Neural progenitor cell (in vitro differentiated cells): Measurements from ENCODE around the gene NPHP4. TPM values are rescaled to one million over a fixed set of nuclear protein-coding genes. Genes with fewer than 3 reads are reported as not detected.

Experiments used
- DNase-seq: peaks from one replicate; pipeline ENCODE4 v3.0.0-alpha.2; 2016; ENCODE audit warnings: low spot score
- H2AFZ ChIP-seq: fragments of 200-600 bp; sonication (generic); replicated peaks from 2 replicates; pipeline ENCODE4 v1.6.1; 2016; ENCODE audit warnings: antibody characterized with exemption
- H3F3A ChIP-seq: fragments of 200-600 bp; sonication (generic); 2 replicates; pipeline ENCODE4 v1.6.1; 2016; ENCODE audit warnings: antibody characterized with exemption, low read depth
- H3K27ac ChIP-seq: fragments of 200-600 bp; sonication (generic); 2 replicates; pipeline ENCODE4 v1.5.1; 2016; ENCODE audit warnings: mild to moderate bottlenecking
- H3K27me3 ChIP-seq: fragments of 200-600 bp; sonication (generic); 2 replicates; pipeline ENCODE4 v1.6.1; 2016; ENCODE audit warnings: mild to moderate bottlenecking, moderate library complexity
- H3K36me3 ChIP-seq: fragments of 200-600 bp; sonication (generic); 2 replicates; pipeline ENCODE4 v1.5.1; 2016
- H3K4me1 ChIP-seq: fragments of 200-600 bp; sonication (generic); 2 replicates; pipeline ENCODE4 v1.6.1; 2016; ENCODE audit warnings: mixed run types
- H3K4me2 ChIP-seq: fragments of 200-600 bp; sonication (generic); 2 replicates; pipeline ENCODE4 v1.6.1; 2016
- H3K4me3 ChIP-seq: fragments of 200-600 bp; sonication (generic); 2 replicates; pipeline ENCODE4 v1.5.1; 2016
- H3K79me2 ChIP-seq: fragments of 200-600 bp; sonication (generic); 2 replicates; pipeline ENCODE4 v1.6.1; 2016; ENCODE audit warnings: low read depth
- H3K9ac ChIP-seq: fragments of 200-600 bp; sonication (generic); 2 replicates; pipeline ENCODE4 v1.6.1; 2016
- H3K9me3 ChIP-seq: fragments of 200-600 bp; sonication (generic); 2 replicates; pipeline ENCODE4 v1.5.1; 2016; ENCODE audit warnings: low read depth
- H4K20me1 ChIP-seq: fragments of 200-600 bp; sonication (generic); 2 replicates; pipeline ENCODE4 v1.6.1; 2016; ENCODE audit warnings: low read depth
- H3K27ac Mint-ChIP-seq: 3 replicates; pipeline ENCODE4 v1.8.0; 2021; ENCODE audit warnings: mixed read lengths
- H3K27me3 Mint-ChIP-seq: 2 replicates; pipeline ENCODE4 v1.8.0; 2022; ENCODE audit warnings: low read depth, mild to moderate bottlenecking, inconsistent platforms, moderate library complexity, mixed read lengths; ENCODE audit not compliant: insufficient read depth
- H3K36me3 Mint-ChIP-seq: 3 replicates; pipeline ENCODE4 v1.8.0; 2021; ENCODE audit warnings: mixed read lengths
- H3K4me1 Mint-ChIP-seq: 3 replicates; pipeline ENCODE4 v1.8.0; 2021; ENCODE audit warnings: mixed read lengths
- H3K4me3 Mint-ChIP-seq: 3 replicates; pipeline ENCODE4 v1.8.0; 2021; ENCODE audit warnings: mild to moderate bottlenecking, moderate library complexity, mixed read lengths
- H3K9me3 Mint-ChIP-seq: 3 replicates; pipeline ENCODE4 v1.8.0; 2020; ENCODE audit warnings: mixed read lengths
- EZH2 ChIP-seq: fragments of 200-600 bp; sonication (generic); IDR thresholded peaks from 2 replicates; pipeline ENCODE4 v1.6.1; 2017; ENCODE audit warnings: antibody characterized with exemption, mild to moderate bottlenecking, moderate library complexity
- EZH2phosphoT487 ChIP-seq: fragments of 200-600 bp; sonication (generic); IDR thresholded peaks from 2 replicates; pipeline ENCODE4 v1.6.1; 2017; ENCODE audit warnings: antibody characterized with exemption
- total RNA-seq: library from RNA; depleted of rRNA; stranded (reverse); fragments of >200 nt; gene quantifications from 2 replicates; pipeline ENCODE4 v1.2.3, GENCODE V29; 2015; ENCODE audit warnings: low replicate concordance
- TF ChIP-seq, protein P1 (sequence below): fragments of 200-600 bp; sonication (generic); IDR thresholded peaks from 2 replicates; pipeline ENCODE4 v1.5.1; 2017; ENCODE audit warnings: antibody characterized with exemption, mild to moderate bottlenecking

The NPHP4 gene
- total RNA-seq, 1 donor from 2014 or later: 8.9 TPM

- no peaks in the 10 kb centered on the region for H3K4me1 ChIP-seq
- H3K27me3 Mint-ChIP-seq: peaks cover 2% of the 10 kb centered on the region
- no peaks in the 10 kb centered on the region for H3K9me3 ChIP-seq
- H3K4me3 Mint-ChIP-seq: no peak overlapping the region
- H3K9ac ChIP-seq: no peak overlapping the region
- no peak overlapping the region for H3K27ac Mint-ChIP-seq
- no peak overlapping the region for H2AFZ ChIP-seq
- DNase-seq: no peak
- peaks cover 6% of the 10 kb centered on the region for H3K4me1 Mint-ChIP-seq
- H3F3A ChIP-seq: no peaks in the 10 kb centered on the region
- H3K4me3 ChIP-seq: no peak overlapping the region
- H3K4me2 ChIP-seq: no peak overlapping the region
- no peaks in the 10 kb centered on the region for H3K79me2 ChIP-seq
- H3K9me3 Mint-ChIP-seq: no peaks in the 10 kb centered on the region
- no peaks in the 10 kb centered on the region for H3K27me3 ChIP-seq
- H3K36me3 Mint-ChIP-seq: peaks cover 19% of the 10 kb centered on the region
- H4K20me1 ChIP-seq: peaks cover 6% of the 10 kb centered on the region
- TF ChIP-seq EZH2phosphoT487: no peak
- no peak for TF ChIP-seq EZH2
- TF ChIP-seq, protein P1, sequence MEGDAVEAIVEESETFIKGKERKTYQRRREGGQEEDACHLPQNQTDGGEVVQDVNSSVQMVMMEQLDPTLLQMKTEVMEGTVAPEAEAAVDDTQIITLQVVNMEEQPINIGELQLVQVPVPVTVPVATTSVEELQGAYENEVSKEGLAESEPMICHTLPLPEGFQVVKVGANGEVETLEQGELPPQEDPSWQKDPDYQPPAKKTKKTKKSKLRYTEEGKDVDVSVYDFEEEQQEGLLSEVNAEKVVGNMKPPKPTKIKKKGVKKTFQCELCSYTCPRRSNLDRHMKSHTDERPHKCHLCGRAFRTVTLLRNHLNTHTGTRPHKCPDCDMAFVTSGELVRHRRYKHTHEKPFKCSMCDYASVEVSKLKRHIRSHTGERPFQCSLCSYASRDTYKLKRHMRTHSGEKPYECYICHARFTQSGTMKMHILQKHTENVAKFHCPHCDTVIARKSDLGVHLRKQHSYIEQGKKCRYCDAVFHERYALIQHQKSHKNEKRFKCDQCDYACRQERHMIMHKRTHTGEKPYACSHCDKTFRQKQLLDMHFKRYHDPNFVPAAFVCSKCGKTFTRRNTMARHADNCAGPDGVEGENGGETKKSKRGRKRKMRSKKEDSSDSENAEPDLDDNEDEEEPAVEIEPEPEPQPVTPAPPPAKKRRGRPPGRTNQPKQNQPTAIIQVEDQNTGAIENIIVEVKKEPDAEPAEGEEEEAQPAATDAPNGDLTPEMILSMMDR: no peak
- no peaks in the 10 kb centered on the region for H3K36me3 ChIP-seq
- no peak overlapping the region for H3K27ac ChIP-seq
Observed at GRCh38 chr1:5968161-5968736, 24.0 kb downstream of the NPHP4 start.

DNA sequence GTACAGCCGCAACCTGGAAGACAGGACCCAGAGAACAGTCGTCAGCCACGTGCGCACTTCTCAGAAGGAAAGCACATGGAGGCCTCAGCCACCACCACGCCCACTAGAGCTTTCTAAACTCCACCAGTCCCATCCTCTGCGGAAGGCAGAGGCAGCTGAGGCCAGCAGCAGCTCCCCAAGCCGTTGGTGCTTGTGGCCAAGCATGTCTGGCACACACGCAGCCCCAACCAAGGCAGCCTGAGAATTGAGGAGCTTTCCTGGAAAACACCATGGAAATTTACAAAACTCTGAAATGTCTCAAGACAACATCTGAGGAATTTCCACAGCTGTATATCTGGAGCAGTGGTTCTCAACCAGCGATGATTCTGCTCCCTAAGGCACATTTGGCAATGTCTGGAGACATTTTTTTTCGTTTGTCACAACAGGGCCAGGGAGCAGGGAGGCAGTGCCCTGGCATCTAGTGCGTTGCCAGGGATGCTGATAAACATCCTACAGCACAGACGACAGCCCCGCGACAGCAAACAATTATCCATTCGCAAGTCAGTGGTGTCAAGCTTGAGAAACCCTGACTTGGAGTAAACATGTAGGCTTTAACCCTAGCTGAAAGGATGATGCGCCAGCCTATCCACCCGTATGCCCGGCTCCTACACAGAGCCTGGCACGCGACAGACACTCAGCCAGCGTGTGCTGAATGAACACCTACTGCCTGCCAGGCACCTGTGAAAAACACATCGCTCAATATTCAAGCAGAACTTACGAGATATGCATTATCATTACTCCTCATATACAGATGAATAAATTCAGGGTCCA is 24.7 kb downstream of the NPHP4 start:
- Histone ChIP-seq H3K27ac (no peak overlapping the region), H3K9ac (no peak overlapping the region), H3K79me2 (no peaks in the 10 kb centered on the region), H3K4me1 (no peaks in the 10 kb centered on the region), H3K36me3 (no peaks in the 10 kb centered on the region), H3K4me3 (no peak overlapping the region), H3F3A (no peaks in the 10 kb centered on the region), H2AFZ (no peak overlapping the region), H3K4me2 (no peak overlapping the region), H3K9me3 (no peaks in the 10 kb centered on the region), H4K20me1 (peaks cover 6% of the 10 kb centered on the region), H3K27me3 (no peaks in the 10 kb centered on the region)
- H3K36me3 Mint-ChIP-seq: peaks cover 18% of the 10 kb centered on the region
- peaks cover 3% of the 10 kb centered on the region for H3K27me3 Mint-ChIP-seq
- TF ChIP-seq, protein P1: no peak
- TF ChIP-seq EZH2: no peak
- no peak for TF ChIP-seq EZH2phosphoT487
- no peaks in the 10 kb centered on the region for H3K9me3 Mint-ChIP-seq
- DNase-seq: no peak
- H3K27ac Mint-ChIP-seq: no peak overlapping the region
- H3K4me3 Mint-ChIP-seq: no peak overlapping the region
- H3K4me1 Mint-ChIP-seq: peaks cover 6% of the 10 kb centered on the region

DNA sequence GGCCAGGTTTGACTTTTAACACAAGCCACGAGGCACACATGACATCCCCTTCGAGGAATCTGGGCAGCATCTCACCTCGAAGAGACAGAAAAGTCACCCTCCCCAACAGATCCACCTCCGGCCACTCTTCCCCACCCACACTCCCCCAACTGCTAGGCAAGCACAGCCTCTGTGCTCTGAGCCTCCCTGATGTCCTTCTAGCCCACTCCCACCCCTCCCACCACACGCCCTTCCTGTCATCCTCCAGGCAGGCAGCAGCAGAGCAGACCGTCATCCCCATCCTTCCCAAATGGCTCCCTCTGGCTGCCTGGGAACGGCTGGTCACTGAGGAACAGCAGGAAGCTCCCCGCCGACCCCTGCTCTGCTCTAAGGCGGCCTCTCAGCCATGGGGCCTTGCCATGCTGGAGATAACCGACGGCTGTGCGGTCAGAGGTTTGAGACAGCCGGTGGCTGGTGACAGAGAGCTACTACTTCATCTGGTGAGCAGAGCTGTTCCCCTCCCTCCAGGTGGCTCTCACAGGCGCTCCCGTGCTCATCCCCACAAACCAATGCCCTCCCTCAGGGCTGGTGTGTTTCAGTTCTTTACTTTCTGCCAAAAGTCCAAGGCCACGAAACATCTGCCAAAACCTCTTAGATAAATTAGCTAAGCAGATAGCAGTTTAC is 25.6 kb downstream of the NPHP4 start:
- Histone ChIP-seq H4K20me1 (peaks cover 6% of the 10 kb centered on the region), H3K9me3 (no peaks in the 10 kb centered on the region), H3K27ac (no peak overlapping the region), H3K36me3 (no peaks in the 10 kb centered on the region), H2AFZ (no peak overlapping the region), H3K4me1 (no peaks in the 10 kb centered on the region), H3F3A (no peaks in the 10 kb centered on the region), H3K27me3 (no peaks in the 10 kb centered on the region), H3K4me3 (no peak overlapping the region), H3K79me2 (no peaks in the 10 kb centered on the region), H3K4me2 (no peak overlapping the region), H3K9ac (no peak overlapping the region)
- H3K36me3 Mint-ChIP-seq: peaks cover 20% of the 10 kb centered on the region
- no peaks in the 10 kb centered on the region for H3K9me3 Mint-ChIP-seq
- no peak for DNase-seq
- H3K4me1 Mint-ChIP-seq: peaks cover 4% of the 10 kb centered on the region
- peak overlapping the region; percentile 46 for H3K27ac Mint-ChIP-seq
- no peak overlapping the region for H3K4me3 Mint-ChIP-seq
- H3K27me3 Mint-ChIP-seq: peaks cover 4% of the 10 kb centered on the region
- TF ChIP-seq EZH2phosphoT487: no peak
- no peak for TF ChIP-seq EZH2
- TF ChIP-seq, protein P1: no peak
